H1 (cell line): Measurements from ENCODE around the gene WDR5. TPM values are rescaled to one million over a fixed set of nuclear protein-coding genes. Genes with fewer than 3 reads are reported as not detected.

Experiments used
- CTCF ChIA-PET: fragments of 300-600 bp; sonication (Branson Sonifier 250); formaldehyde crosslinking; loops from one replicate; lab custom pipeline; 2021; ENCODE audit not compliant: partially characterized antibody; lab: Charles Lee
- POLR2A ChIA-PET: fragments of 300-600 bp; sonication (Branson Sonifier 250); formaldehyde crosslinking; loops from one replicate; lab custom pipeline; 2021; ENCODE audit warnings: inconsistent platforms; ENCODE audit not compliant: partially characterized antibody; lab: Charles Lee
- DNase-seq, 2 experiments: peaks; one replicate each; pipeline versions ENCODE4 v3.0.0 to v3.0.0-alpha.2; 2010 to 2022; ENCODE audit warnings: low spot score in 2 of 2, low read depth in 1 of 2, mixed read lengths in 1 of 2
- FAIRE-seq: peaks from 2 replicates; lab custom pipeline; 2011; peaks lifted over from hg19 to GRCh38; lab: Jason Lieb, UNC
- H2AFZ ChIP-seq: 2 replicates; pipeline ENCODE4 v1.8.1; 2012; ENCODE audit warnings: low read length, inconsistent platforms
- H2AK5ac ChIP-seq: 2 replicates; pipeline ENCODE4 v1.6.1; 2013; ENCODE audit warnings: low read depth, low read length
- H2BK120ac ChIP-seq: replicated peaks from 2 replicates; pipeline ENCODE3; 2013; ENCODE audit warnings: low read depth, low read length, inconsistent platforms
- H2BK12ac ChIP-seq: 2 replicates; pipeline ENCODE4 v1.6.1; 2013; ENCODE audit warnings: low read depth, low read length
- H2BK15ac ChIP-seq: 2 replicates; pipeline ENCODE4 v1.6.1; 2013; ENCODE audit warnings: low read length
- H2BK20ac ChIP-seq: 2 replicates; pipeline ENCODE4 v1.6.1; 2013; ENCODE audit warnings: low read length
- H2BK5ac ChIP-seq: 2 replicates; pipeline ENCODE4 v1.6.1; 2013; ENCODE audit warnings: low read depth, low read length
- H3K14ac ChIP-seq: 2 replicates; pipeline ENCODE4 v1.6.1; 2013; ENCODE audit warnings: inconsistent platforms; ENCODE audit not compliant: insufficient read length
- H3K18ac ChIP-seq: 2 replicates; pipeline ENCODE4 v1.6.1; 2013; ENCODE audit warnings: low read length; ENCODE audit errors: extremely low read depth
- H3K23ac ChIP-seq: 2 replicates; pipeline ENCODE4 v1.6.1; 2013; ENCODE audit warnings: inconsistent platforms; ENCODE audit not compliant: insufficient read length
- H3K23me2 ChIP-seq: 2 replicates; pipeline ENCODE4 v1.6.1; 2013; ENCODE audit warnings: low read depth, low read length
- H3K27ac ChIP-seq: 2 replicates; pipeline ENCODE4 v1.6.1; 2011; ENCODE audit warnings: low read depth, low read length, inconsistent platforms
- H3K27me3 ChIP-seq, 4 experiments: replicated peaks in 1 of 4; 1 replicate in 1 of 4; 2 replicates in 3 of 4; pipeline versions ENCODE4 v1.6.1 to v1.8.1; 2011 to 2013; ENCODE audit warnings: low read length in 3 of 4, mild to moderate bottlenecking in 3 of 4, inconsistent platforms in 2 of 4, mixed read lengths in 2 of 4, moderate library complexity in 1 of 4; ENCODE audit not compliant: control insufficient read depth in 3 of 4, insufficient read depth in 3 of 4; ENCODE audit errors: extremely low read depth in 1 of 4
- H3K36me3 ChIP-seq, 4 experiments: 2 replicates each; pipeline versions ENCODE4 v1.6.1 to v1.8.1; 2011 to 2013; ENCODE audit warnings: mild to moderate bottlenecking in 4 of 4, low read length in 3 of 4, moderate library complexity in 2 of 4, control low read depth in 1 of 4, inconsistent platforms in 1 of 4; ENCODE audit not compliant: insufficient read depth in 4 of 4, control insufficient read depth in 2 of 4
- H3K4ac ChIP-seq: replicated peaks from 2 replicates; pipeline ENCODE3; 2013; ENCODE audit warnings: low read length, low read depth, mixed read lengths, inconsistent platforms; ENCODE audit not compliant: insufficient read length
- H3K4me1 ChIP-seq, 4 experiments: replicated peaks in 1 of 4; 1 replicate in 1 of 4; 2 replicates in 3 of 4; pipeline versions ENCODE4 v1.6.1 to v1.8.1; 2011 to 2013; ENCODE audit warnings: low read length in 3 of 4, inconsistent platforms in 2 of 4, mixed read lengths in 1 of 4; ENCODE audit not compliant: insufficient read depth in 4 of 4, control insufficient read depth in 3 of 4
- H3K4me2 ChIP-seq, 2 experiments: 2 replicates each; pipeline versions ENCODE4 v1.6.1 to v1.8.1; 2011 to 2013; ENCODE audit warnings: low read depth in 2 of 2, low read length in 2 of 2, control low read depth in 1 of 2, inconsistent platforms in 1 of 2, mild to moderate bottlenecking in 1 of 2; ENCODE audit not compliant: insufficient read depth in 1 of 2
- H3K4me3 ChIP-seq, 4 experiments: fragments of 200-600, 300-600 bp in 1 of 4; sonication (generic), shearing (Covaris generic), sonication (Bioruptor Twin) in 1 of 4; 2 replicates each; pipeline versions ENCODE4 v1.5.1 to v1.8.1; 2011 to 2016; ENCODE audit warnings: low read length in 4 of 4, low read depth in 3 of 4, control low read depth in 2 of 4, inconsistent platforms in 2 of 4, mild to moderate bottlenecking in 2 of 4, mixed read lengths in 1 of 4, moderate library complexity in 1 of 4; ENCODE audit not compliant: insufficient read depth in 2 of 4; ENCODE audit errors: extremely low read depth in 1 of 4
- H3K56ac ChIP-seq: replicated peaks from 2 replicates; pipeline ENCODE3; 2013; ENCODE audit warnings: low read depth, mild to moderate bottlenecking, mixed read lengths, low read length, inconsistent platforms; ENCODE audit not compliant: insufficient read length
- H3K79me1 ChIP-seq: 2 replicates; pipeline ENCODE4 v1.6.1; 2013; ENCODE audit warnings: low read depth, low read length, control low read depth
- H3K79me2 ChIP-seq, 2 experiments: 2 replicates each; pipeline versions ENCODE4 v1.6.1 to v1.8.1; 2012 to 2013; ENCODE audit warnings: low read length in 2 of 2, mild to moderate bottlenecking in 2 of 2, inconsistent platforms in 1 of 2; ENCODE audit not compliant: insufficient read depth in 2 of 2, control insufficient read depth in 1 of 2
- H3K9ac ChIP-seq, 4 experiments: replicated peaks in 1 of 4; 1 replicate in 1 of 4; 2 replicates in 3 of 4; pipeline versions ENCODE4 v1.6.1 to v1.8.1; 2011 to 2013; ENCODE audit warnings: low read depth in 3 of 4, low read length in 3 of 4, control low read depth in 2 of 4, mild to moderate bottlenecking in 2 of 4, moderate library complexity in 2 of 4, inconsistent platforms in 1 of 4; ENCODE audit errors: extremely low read depth in 1 of 4
- H3K9me3 ChIP-seq, 2 experiments: 2 replicates each; pipeline versions ENCODE4 v1.6.1 to v1.8.1; 2012 to 2013; ENCODE audit warnings: mild to moderate bottlenecking in 2 of 2, moderate library complexity in 2 of 2, control low read depth in 1 of 2, inconsistent platforms in 1 of 2, low read depth in 1 of 2, low read length in 1 of 2, mixed read lengths in 1 of 2; ENCODE audit not compliant: insufficient read depth in 2 of 2
- H4K20me1 ChIP-seq, 2 experiments: replicated peaks in 1 of 2; 2 replicates each; pipeline versions ENCODE3 to v1.8.1; 2011 to 2013; ENCODE audit warnings: inconsistent platforms in 2 of 2, low read length in 2 of 2, mild to moderate bottlenecking in 1 of 2; ENCODE audit not compliant: insufficient read depth in 2 of 2, control insufficient read depth in 1 of 2
- H4K5ac ChIP-seq: 2 replicates; pipeline ENCODE4 v1.6.1; 2013; ENCODE audit warnings: low read length, low read depth, mixed read lengths, inconsistent platforms; ENCODE audit not compliant: insufficient read length
- H4K8ac ChIP-seq: 2 replicates; pipeline ENCODE4 v1.8.0; 2013; ENCODE audit warnings: mild to moderate bottlenecking, moderate library complexity, low read length, inconsistent platforms; ENCODE audit not compliant: insufficient read depth; ENCODE audit errors: extremely low read depth
- H4K91ac ChIP-seq: replicated peaks from 2 replicates; pipeline ENCODE3; 2013; ENCODE audit warnings: low read length, mixed read lengths, inconsistent platforms; ENCODE audit not compliant: insufficient read length
- CTCF ChIP-seq, 3 experiments: IDR thresholded peaks; 1 replicate in 2 of 3; 2 replicates in 1 of 3; pipeline versions ENCODE4 v1.5.1 to v1.6.1; 2011; ENCODE audit warnings: low read length in 3 of 3, mild to moderate bottlenecking in 3 of 3, inconsistent platforms in 2 of 3, low read depth in 1 of 3, moderate library complexity in 1 of 3; ENCODE audit not compliant: insufficient read depth in 1 of 3; ENCODE audit errors: control extremely low read depth in 1 of 3
- E2F6 ChIP-seq: IDR thresholded peaks from 2 replicates; pipeline ENCODE4 v1.6.1; 2012; ENCODE audit warnings: inconsistent platforms
- KDM5A ChIP-seq: fragments of 200-600 bp; IDR thresholded peaks from 2 replicates; pipeline ENCODE4 v1.7.1; 2012; ENCODE audit warnings: mild to moderate bottlenecking, low read length, inconsistent platforms, mixed read lengths
- RAD21 ChIP-seq, 2 experiments: IDR thresholded peaks in 1 of 2; conservative IDR thresholded peaks in 1 of 2; 2 replicates each; pipeline ENCODE4 v1.6.1; 2011; ENCODE audit warnings: low read depth in 2 of 2, low read length in 2 of 2, improper control_type of control experiment in 1 of 2, inconsistent platforms in 1 of 2, mild to moderate bottlenecking in 1 of 2, moderate library complexity in 1 of 2
- SP4 ChIP-seq: IDR thresholded peaks from 2 replicates; pipeline ENCODE4 v1.6.1; 2012; ENCODE audit warnings: low read length, inconsistent platforms
- SUZ12 ChIP-seq: fragments of 200-600 bp; sonication (generic); IDR thresholded peaks from 2 replicates; pipeline ENCODE4 v1.6.1; 2012; ENCODE audit warnings: mild to moderate bottlenecking, inconsistent platforms, low read length, moderate library complexity, mixed read lengths
- YY1 ChIP-seq: IDR thresholded peaks from 2 replicates; pipeline ENCODE4 v1.6.1; 2011; ENCODE audit warnings: low read depth, mild to moderate bottlenecking, low read length
- WGBS, 2 experiments: shearing (Covaris generic) in 1 of 2; methylation state at CpG; one replicate each; pipeline versions ENCODE4 v1.1.6 to v1.1.7; 2013 to 2015; ENCODE audit warnings: low lambda C conversion rate in 2 of 2, mixed read lengths in 2 of 2, inconsistent platforms in 1 of 2, low coverage in 1 of 2, missing lambda C conversion rate in 1 of 2; ENCODE audit not compliant: insufficient replicate concordance in 2 of 2, insufficient coverage in 1 of 2, insufficient read length in 1 of 2; ENCODE audit errors: extremely low coverage in 1 of 2, missing lambda C conversion rate in 1 of 2; 5-methylcytosine and 5-hydroxymethylcytosine counted together
- polyA plus RNA-seq, 7 experiments: library from polyadenylated mRNA; depleted of rRNA in 3 of 7; stranded (reverse) in 5 of 7; unstranded in 2 of 7; fragments of >200 nt in 5 of 7; fragments of 200-250 nt in 2 of 7; gene quantifications; 1 replicate in 5 of 7; 2 replicates in 1 of 7; 4 replicates in 1 of 7; pipeline versions ENCODE4 v1.2.1 to v1.2.3, GENCODE V29; 2011 to 2013; ENCODE audit warnings: missing spikeins in 2 of 7, mixed read lengths in 2 of 7
- total RNA-seq: library from RNA; stranded (reverse); fragmentation: NEBNext Ultra II Directional; extraction: Animal tissue kit (Norgen Biotek cat#: 25700); gene quantifications from 2 replicates; pipeline ENCODE4 v1.2.1, GENCODE V29; 2021

The WDR5 gene
- total and polyA plus RNA-seq, 2 of the 8 experiments (the other 6 are each of a cell fraction or from before 2014, with no cell fraction given) = 38.4 to 68.1 TPM

GRCh38 chr9:134175808-134176598, 40.1 kb downstream of the WDR5 start:
- Histone ChIP-seq H3K4me1 (peaks cover 0 to 20% (median 12%) of the 10 kb centered on the region in 4 experiments; a peak in 6 of 7 replicates), H2BK12ac (peak overlapping the region; percentile 39; the same call in 1 of the 2 replicates), H3K9me3 (no peaks in the 10 kb centered on the region), H3K23me2 (no peaks in the 10 kb centered on the region), H3K36me3 (no peaks in the 10 kb centered on the region), H2AFZ (peak overlapping the region; percentile 7; the same call in 1 of the 2 replicates), H2AK5ac (no peak overlapping the region), H3K27ac (no peak overlapping the region), H3K79me1 (no peaks in the 10 kb centered on the region), H3K18ac (peak overlapping the region; percentile 48; the same call in 1 of the 2 replicates), H4K20me1 (no peaks in the 10 kb centered on the region), H2BK5ac (no peak overlapping the region; the same call in 1 of the 2 replicates), H4K91ac (peak overlapping the region; percentile 46), H3K27me3 (no peaks in the 10 kb centered on the region), H3K9ac (no peak overlapping the region), H2BK20ac (0 out of 2 replicates have a peak overlapping the region, but pooled peaks have one; percentile 21), H3K23ac (no peak overlapping the region), H3K56ac (no peak overlapping the region), H3K14ac (no peak overlapping the region), H3K4me2 (0 out of 4 replicates have a peak overlapping the region, but pooled peaks of 1 of the 2 experiments have one; percentile 36), H2BK15ac (no peak overlapping the region), H3K79me2 (no peaks in the 10 kb centered on the region), H4K5ac (no peak overlapping the region), H3K4ac (no peak overlapping the region), H2BK120ac (no peak overlapping the region), H4K8ac (no peak overlapping the region), H3K4me3 (no peak overlapping the region)
- TF ChIP-seq KDM5A (no peak), SUZ12 (no peak), RAD21 (IDR thresholded peaks at IDR 0.05 in 1 of 2, conservative IDR thresholded peaks at IDR 0.05 in 1 of 2; ENCODE audit: low read depth in 2 of 2, low read length in 2 of 2) (peak in 1 of 2 experiments; percentile 30; a peak in 1 of 4 replicates), YY1 (0 out of 2 replicates have a peak, but pooled peaks have one; percentile 21), E2F6 (0 out of 2 replicates have a peak, but pooled peaks have one; percentile 17), SP4 (no peak), CTCF (IDR thresholded peaks at IDR 0.05; ENCODE audit: control extremely low read depth in 1 of 3, insufficient read depth in 1 of 3, low read depth in 1 of 3, low read length in 3 of 3) (peak in 1 of 3 experiments; percentile 10; a peak in 1 of 4 replicates)
- FAIRE-seq (no peak), DNase-seq (no peak)
- CTCF ChIA-PET = interaction anchor here (0.7 to 3.0 kb wide), 19 partner anchors 10 to 287 kb away, joined by 3 to 16 read pairs (median 4); no protein-coding TSS in a partner anchor
- POLR2A ChIA-PET = interaction anchor here (1.2 to 1.5 kb wide), 2 partner anchors 12 to 41 kb away, joined by 5 read pairs; partner anchors contain the start of gene WDR5
- 86% methylated on average over 27 of the region's 35 CpGs; no CpG with 5 or more reads in 1 of the 2 experiments for WGBS, 2 experiments
